GM12891 (cell line): ENCODE measurements around the gene SHOC1.
A peak's percentile ranks its signal among the peaks of the same experiment; 100 is the strongest.
"Not testable (repeated sequence)": the region's sequence is repeated elsewhere in the genome, so short reads cannot be mapped to it uniquely, and the experiment has no call there.

ENCODE experiments used
- DNase-seq: peaks from one replicate; pipeline ENCODE4 v3.0.0; 2011; ENCODE audit warnings: low spot score; ENCODE audit not compliant: insufficient read length
- FAIRE-seq: peaks from 2 replicates; lab custom pipeline; 2011; peaks lifted over from hg19 to GRCh38; lab: Jason Lieb, UNC
- PAX5 ChIP-seq: IDR thresholded peaks from 2 replicates; pipeline ENCODE4 v1.6.1; 2011; ENCODE audit warnings: low read length, moderate library complexity, mild to moderate bottlenecking; ENCODE audit not compliant: insufficient read depth, severe bottlenecking
- POLR2A ChIP-seq: IDR thresholded peaks from 2 replicates; pipeline ENCODE4 v1.6.1; 2011; ENCODE audit warnings: low read depth, low read length, control low read depth
- POLR2AphosphoS5 ChIP-seq: IDR thresholded peaks from 2 replicates; pipeline ENCODE4 v1.6.1; 2011; ENCODE audit warnings: low read depth, low read length, control low read depth
- POU2F2 ChIP-seq: IDR thresholded peaks from 2 replicates; pipeline ENCODE4 v1.6.1; 2011; ENCODE audit warnings: low read depth, mild to moderate bottlenecking, control low read depth, low read length, moderate library complexity
- SPI1 ChIP-seq: IDR thresholded peaks from 2 replicates; pipeline ENCODE4 v1.6.1; 2011; ENCODE audit warnings: low read depth, low read length, control low read depth
- TAF1 ChIP-seq: IDR thresholded peaks from 2 replicates; pipeline ENCODE4 v1.6.1; 2011; ENCODE audit warnings: low read depth, low read length, control low read depth

Gene SHOC1

GRCh38 chr9:111806259-111806658, 11.5 kb upstream of the SHOC1 start:
- no peak for TF ChIP-seq TAF1
- no peak for TF ChIP-seq POLR2A
- TF ChIP-seq POLR2AphosphoS5, result no peak
- no peak for TF ChIP-seq PAX5
- TF ChIP-seq SPI1, result no peak
- TF ChIP-seq POU2F2, result no peak
- FAIRE-seq (no peak), DNase-seq (no peak)

- TF ChIP-seq SPI1 (no peak), POLR2A (no peak), PAX5 (no peak), TAF1 (no peak), POU2F2 (no peak), POLR2AphosphoS5 (no peak)
- FAIRE-seq (no peak), DNase-seq (no peak)
Measured at GRCh38 chr9:111805830-111806241, 11.1 kb upstream of the SHOC1 start.

- no peak for DNase-seq
- FAIRE-seq, result no peak
Measured at GRCh38 chr9:111805262-111805661, 10.5 kb upstream of the SHOC1 start.

GRCh38 chr9:111804636-111805035, 9.9 kb upstream of the SHOC1 start:
- no peak for FAIRE-seq
- no peak for DNase-seq
- TF ChIP-seq SPI1 (no peak), POU2F2 (no peak), POLR2AphosphoS5 (no peak), PAX5 (no peak), POLR2A (no peak), TAF1 (no peak)

More at GRCh38 chr9:111805262-111805661, 10.5 kb upstream of the SHOC1 start:
- TF ChIP-seq POLR2AphosphoS5, result no peak
- no peak for TF ChIP-seq PAX5
- no peak for TF ChIP-seq TAF1
- TF ChIP-seq SPI1, result no peak
- no peak for TF ChIP-seq POU2F2
- no peak for TF ChIP-seq POLR2A

- FAIRE-seq (no peak), DNase-seq (peak; percentile 8)
- TF ChIP-seq SPI1 (no peak), POLR2A (no peak), POLR2AphosphoS5 (no peak)
Measured at GRCh38 chr9:111803924-111804323, 9.2 kb upstream of the SHOC1 start.

- FAIRE-seq (no peak), DNase-seq (no peak)
- no peak for TF ChIP-seq TAF1
- no peak for TF ChIP-seq POLR2A
- TF ChIP-seq POLR2AphosphoS5, result no peak
Measured at GRCh38 chr9:111799915-111800526, 5.3 kb upstream of the SHOC1 start.

GRCh38 chr9:111799506-111799905, 4.8 kb upstream of the SHOC1 start:
- TF ChIP-seq PAX5, result no peak
- no peak for TF ChIP-seq POLR2AphosphoS5
- TF ChIP-seq POLR2A, result no peak
- no peak for TF ChIP-seq POU2F2
- TF ChIP-seq TAF1, result no peak
- TF ChIP-seq SPI1, result no peak
- FAIRE-seq (no peak), DNase-seq (no peak)

GRCh38 chr9:111798786-111799185, 4.0 kb upstream of the SHOC1 start:
- TF ChIP-seq POU2F2 (no peak), TAF1 (no peak), SPI1 (no peak), PAX5 (no peak), POLR2A (no peak), POLR2AphosphoS5 (no peak)
- no peak for DNase-seq
- FAIRE-seq, result no peak

- no peak for FAIRE-seq
- DNase-seq, result no peak
- no peak for TF ChIP-seq SPI1
- no peak for TF ChIP-seq POLR2A
- no peak for TF ChIP-seq POU2F2
- no peak for TF ChIP-seq POLR2AphosphoS5
- TF ChIP-seq PAX5, result no peak
- TF ChIP-seq TAF1, result no peak
Measured at GRCh38 chr9:111795557-111795839, 761 bp upstream of the SHOC1 start.

- not testable (repeated sequence) for DNase-seq, FAIRE-seq
Measured at GRCh38 chr9:111791821-111792220, 2.9 kb downstream of the SHOC1 start.

- no peak for DNase-seq
- TF ChIP-seq TAF1, result no peak
- no peak for TF ChIP-seq POLR2A
- no peak for TF ChIP-seq POU2F2
- no peak for TF ChIP-seq POLR2AphosphoS5
- no peak for TF ChIP-seq SPI1
- TF ChIP-seq PAX5, result no peak
- FAIRE-seq, result no peak
Measured at GRCh38 chr9:111789881-111790280, 4.9 kb downstream of the SHOC1 start.

GRCh38 chr9:111783857-111784256, 10.9 kb downstream of the SHOC1 start:
- no peak for DNase-seq
- no peak for FAIRE-seq
- no peak for TF ChIP-seq SPI1
- TF ChIP-seq POU2F2, result no peak
- TF ChIP-seq TAF1, result no peak
- no peak for TF ChIP-seq PAX5
- TF ChIP-seq POLR2A, result no peak
- TF ChIP-seq POLR2AphosphoS5, result no peak
